ENCODE measurements around the gene MMP3. TPM values are rescaled to one million over a fixed set of nuclear protein-coding genes. Genes with fewer than 3 reads are reported as not detected.
"Not testable (repeated sequence)": the region's sequence is repeated elsewhere in the genome, so short reads cannot be mapped to it uniquely, and the experiment has no call there.

Gene MMP3
- total RNA-seq, 1 donor from 2014 or later = not detected

DNA sequence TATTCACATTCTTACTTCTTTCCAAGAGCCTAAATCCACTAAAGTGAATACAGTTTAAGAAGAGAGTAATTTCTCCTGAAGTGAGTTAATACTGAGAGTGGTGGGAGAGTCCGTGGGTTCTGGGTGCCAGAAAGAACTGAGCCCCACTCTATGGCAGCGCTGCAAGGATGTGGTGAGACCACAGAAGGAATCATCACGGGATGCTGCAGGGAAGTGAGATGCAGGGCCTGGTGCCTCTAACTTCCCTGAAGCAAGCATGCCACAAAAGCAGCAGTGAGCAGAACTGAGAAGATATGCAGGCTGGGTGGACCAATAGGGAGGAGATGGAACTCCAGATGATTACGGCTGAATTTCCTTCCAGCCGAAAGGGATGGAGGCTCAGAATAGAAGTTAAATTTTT, 36.4 kb upstream of the MMP3 start:
- no peaks in the 10 kb centered on the region for H3K4me1 Mint-ChIP-seq

DNA sequence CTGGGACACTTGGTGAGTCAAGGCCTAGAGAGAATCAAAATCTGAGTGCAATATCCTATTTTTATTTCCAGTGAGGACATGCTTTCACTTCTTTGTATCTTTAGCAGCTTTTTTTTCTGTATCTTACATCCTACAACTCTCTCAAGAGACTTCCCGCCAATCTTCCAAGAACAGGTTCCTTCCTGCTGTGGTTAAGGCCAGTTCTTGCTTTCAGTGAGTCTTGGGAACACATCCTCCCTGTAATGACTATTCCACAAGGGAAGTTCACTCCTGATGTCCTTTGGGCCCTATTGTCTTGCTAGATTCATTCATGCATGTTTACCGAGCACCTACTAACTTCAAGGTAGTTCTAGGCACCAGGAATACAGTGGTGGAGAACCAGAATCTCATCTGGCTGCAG, 35.2 kb upstream of the MMP3 start:
- Mint-ChIP-seq H3K9me3 (no peaks in the 10 kb centered on the region), H3K4me1 (no peaks in the 10 kb centered on the region)

More for the DNA sequence above, 36.4 kb upstream of the MMP3 start:
- no peak overlapping the region for H3K4me3 Mint-ChIP-seq
- H3K27ac Mint-ChIP-seq (ENCODE audit: unreplicated experiment) = no peak overlapping the region
- TF ChIP-seq, protein P1, sequence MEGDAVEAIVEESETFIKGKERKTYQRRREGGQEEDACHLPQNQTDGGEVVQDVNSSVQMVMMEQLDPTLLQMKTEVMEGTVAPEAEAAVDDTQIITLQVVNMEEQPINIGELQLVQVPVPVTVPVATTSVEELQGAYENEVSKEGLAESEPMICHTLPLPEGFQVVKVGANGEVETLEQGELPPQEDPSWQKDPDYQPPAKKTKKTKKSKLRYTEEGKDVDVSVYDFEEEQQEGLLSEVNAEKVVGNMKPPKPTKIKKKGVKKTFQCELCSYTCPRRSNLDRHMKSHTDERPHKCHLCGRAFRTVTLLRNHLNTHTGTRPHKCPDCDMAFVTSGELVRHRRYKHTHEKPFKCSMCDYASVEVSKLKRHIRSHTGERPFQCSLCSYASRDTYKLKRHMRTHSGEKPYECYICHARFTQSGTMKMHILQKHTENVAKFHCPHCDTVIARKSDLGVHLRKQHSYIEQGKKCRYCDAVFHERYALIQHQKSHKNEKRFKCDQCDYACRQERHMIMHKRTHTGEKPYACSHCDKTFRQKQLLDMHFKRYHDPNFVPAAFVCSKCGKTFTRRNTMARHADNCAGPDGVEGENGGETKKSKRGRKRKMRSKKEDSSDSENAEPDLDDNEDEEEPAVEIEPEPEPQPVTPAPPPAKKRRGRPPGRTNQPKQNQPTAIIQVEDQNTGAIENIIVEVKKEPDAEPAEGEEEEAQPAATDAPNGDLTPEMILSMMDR (conservative IDR thresholded peaks at IDR 0.05) = no peak
- H3K27me3 Mint-ChIP-seq (ENCODE audit: low read depth) = no peaks in the 10 kb centered on the region
- no peaks in the 10 kb centered on the region for H3K36me3 Mint-ChIP-seq (ENCODE audit: low read depth)
- no peak for DNase-seq (ENCODE audit: low read depth, low spot score)
- H3K9me3 Mint-ChIP-seq = peaks cover 3% of the 10 kb centered on the region

DNA sequence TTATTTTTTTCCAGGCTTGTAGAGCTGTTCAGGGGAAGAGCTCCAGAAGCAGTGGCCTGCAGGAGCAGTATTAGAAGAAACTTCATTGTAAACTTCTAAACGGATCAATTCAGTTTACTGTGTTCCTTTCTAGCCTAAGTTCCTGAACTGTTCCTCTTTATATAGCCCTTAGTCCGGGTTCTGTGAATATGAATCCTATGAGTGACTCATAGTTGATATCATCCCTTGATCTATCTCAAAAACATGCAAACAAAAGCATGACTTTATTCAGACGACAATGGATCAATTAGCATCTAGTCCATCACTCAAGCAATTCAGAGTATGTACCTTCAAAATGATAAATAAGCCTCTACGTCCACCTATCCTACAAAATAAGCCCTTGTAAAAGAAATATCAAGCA, 31.4 kb upstream of the MMP3 start, which contains the start of gene MMP12:
Gene MMP12 (minus strand): TSS at position 131 of the 400 bp plus-strand sequence. CDS start 45 bp downstream, at position 86.
- no peaks in the 10 kb centered on the region for H3K36me3 Mint-ChIP-seq (ENCODE audit: low read depth)
- no peak within 1 kb of the TSS for H3K4me3 Mint-ChIP-seq
- no peaks in the 10 kb centered on the region for H3K27me3 Mint-ChIP-seq (ENCODE audit: low read depth)
- DNase-seq (ENCODE audit: low read depth, low spot score) = no peak
- no peaks in the 10 kb centered on the region for H3K4me1 Mint-ChIP-seq
- TF ChIP-seq, protein P1 (conservative IDR thresholded peaks at IDR 0.05) = no peak
- H3K9me3 Mint-ChIP-seq = no peaks in the 10 kb centered on the region
- no peak within 1 kb of the TSS for H3K27ac Mint-ChIP-seq (ENCODE audit: unreplicated experiment)

More for the DNA sequence above, 35.2 kb upstream of the MMP3 start:
- TF ChIP-seq, protein P1 (conservative IDR thresholded peaks at IDR 0.05) = no peak
- no peak for DNase-seq (ENCODE audit: low read depth, low spot score)
- H3K27me3 Mint-ChIP-seq (ENCODE audit: low read depth) = no peaks in the 10 kb centered on the region
- H3K27ac Mint-ChIP-seq (ENCODE audit: unreplicated experiment) = no peak overlapping the region
- H3K4me3 Mint-ChIP-seq = no peak overlapping the region
- H3K36me3 Mint-ChIP-seq (ENCODE audit: low read depth) = no peaks in the 10 kb centered on the region

DNA sequence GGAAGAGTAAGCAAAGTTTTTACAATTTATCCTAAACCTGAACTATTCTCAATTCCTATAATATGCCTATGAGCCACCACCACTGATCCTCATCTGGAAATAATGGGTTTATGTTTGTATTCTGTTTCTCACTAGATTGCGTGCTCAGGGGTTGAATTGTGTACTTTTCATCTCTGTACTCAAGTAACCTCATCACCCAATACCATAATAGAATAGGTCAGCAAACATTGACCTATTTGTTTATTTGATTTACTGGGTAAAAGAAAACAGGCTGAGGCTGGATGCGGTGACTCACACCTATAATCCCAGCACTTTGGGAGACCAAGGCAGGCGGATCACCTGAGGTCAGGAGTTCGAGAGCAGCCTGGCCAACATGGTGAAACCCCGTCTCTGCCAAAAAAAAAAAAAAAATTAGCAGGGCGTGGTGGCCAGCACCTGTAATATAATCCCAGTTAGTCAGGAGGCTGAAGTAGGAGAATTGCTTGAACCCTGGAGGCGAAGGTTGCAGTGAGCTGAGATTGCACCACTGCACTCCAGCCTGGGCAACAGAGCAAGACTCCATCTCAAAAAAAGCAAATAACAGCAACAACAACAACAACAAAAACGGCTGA, 26.1 kb upstream of the MMP3 start:
- not testable (repeated sequence) for H3K9me3 Mint-ChIP-seq; H3K27me3 Mint-ChIP-seq (ENCODE audit: low read depth); DNase-seq (ENCODE audit: low read depth, low spot score); H3K36me3 Mint-ChIP-seq (ENCODE audit: low read depth); H3K4me3 Mint-ChIP-seq; H3K27ac Mint-ChIP-seq (ENCODE audit: unreplicated experiment); H3K4me1 Mint-ChIP-seq

DNA sequence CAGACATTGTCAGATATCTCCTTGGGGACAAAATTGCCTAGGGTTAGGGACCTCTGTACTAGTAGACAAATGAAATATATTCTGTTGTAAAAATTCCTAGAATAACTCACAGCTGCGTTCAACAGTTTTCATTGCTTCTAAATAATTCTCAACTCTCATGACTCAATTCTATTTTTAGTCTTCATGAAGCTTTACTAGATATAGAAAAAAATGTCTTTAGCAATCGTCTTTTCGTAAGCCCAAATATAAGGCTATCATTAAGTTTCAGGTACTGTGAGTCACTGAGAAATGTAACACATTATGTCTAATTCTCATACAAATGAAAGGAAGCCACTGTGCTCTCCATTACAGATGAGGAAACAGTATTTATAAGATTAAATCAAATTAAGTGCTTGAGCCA, 24.9 kb upstream of the MMP3 start:
- no peak overlapping the region for H3K4me3 Mint-ChIP-seq
- H3K36me3 Mint-ChIP-seq (ENCODE audit: low read depth) = no peaks in the 10 kb centered on the region
- DNase-seq (ENCODE audit: low read depth, low spot score) = no peak
- no peaks in the 10 kb centered on the region for H3K27me3 Mint-ChIP-seq (ENCODE audit: low read depth)
- no peaks in the 10 kb centered on the region for H3K9me3 Mint-ChIP-seq
- H3K4me1 Mint-ChIP-seq = peaks cover 4% of the 10 kb centered on the region
- H3K27ac Mint-ChIP-seq (ENCODE audit: unreplicated experiment) = no peak overlapping the region
- TF ChIP-seq, protein P1 (conservative IDR thresholded peaks at IDR 0.05) = no peak

DNA sequence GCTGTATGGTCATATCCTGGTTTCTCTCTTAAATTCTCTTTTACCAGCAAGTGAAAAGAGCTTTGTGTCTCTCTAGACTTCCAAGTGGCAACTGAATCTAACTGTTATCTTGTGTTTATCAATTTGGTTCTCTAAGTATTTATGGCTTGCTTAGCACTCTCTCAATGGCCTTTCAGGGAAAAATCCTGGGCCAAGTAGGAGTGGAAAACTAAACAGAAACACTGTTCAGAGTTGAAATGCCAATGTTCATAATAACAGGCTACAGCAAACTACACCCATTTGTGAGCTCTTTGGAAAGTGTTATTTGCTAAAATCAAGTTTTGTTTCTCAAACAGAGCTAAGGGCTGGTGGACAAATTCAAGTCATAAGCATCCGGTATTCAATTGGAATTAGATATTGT, 21.3 kb upstream of the MMP3 start:
- Mint-ChIP-seq H3K36me3 (ENCODE audit: low read depth) (no peaks in the 10 kb centered on the region), H3K27me3 (ENCODE audit: low read depth) (no peaks in the 10 kb centered on the region), H3K4me1 (peaks cover 4% of the 10 kb centered on the region), H3K9me3 (no peaks in the 10 kb centered on the region), H3K27ac (ENCODE audit: unreplicated experiment) (no peak overlapping the region), H3K4me3 (no peak overlapping the region)
- TF ChIP-seq, protein P1 (conservative IDR thresholded peaks at IDR 0.05) = no peak
- no peak for DNase-seq (ENCODE audit: low read depth, low spot score)
